ENCODE results near the gene PPP2R5E. TPM values are rescaled to one million over a fixed set of nuclear protein-coding genes. Genes with fewer than 3 reads are reported as not detected.

Gene PPP2R5E
- total RNA-seq, 1 donor from 2014 or later = 72.0 TPM

DNA sequence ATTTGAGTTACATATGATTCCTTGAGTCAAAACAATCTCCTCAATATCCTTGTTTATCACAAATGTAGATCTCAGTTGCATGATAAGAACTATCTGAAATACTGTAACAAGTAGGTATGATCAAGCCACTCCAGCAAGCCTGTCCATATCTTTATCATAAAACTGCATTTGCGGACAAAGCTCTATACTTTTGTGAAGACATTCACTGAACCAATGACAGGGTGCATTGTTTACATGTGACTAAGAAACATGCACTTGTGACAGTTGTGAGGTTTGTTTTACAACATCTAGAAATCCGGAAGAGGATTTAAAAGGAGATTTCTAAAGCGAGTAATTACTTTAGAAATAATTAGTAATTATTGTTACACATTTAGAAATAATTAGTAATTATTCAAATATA, 111.7 kb downstream of the PPP2R5E start:
- no peaks in the 10 kb centered on the region for H3K36me3 ChIP-seq
- H4K20me1 ChIP-seq (ENCODE audit: low read depth) = peaks cover 78% of the 10 kb centered on the region
- no peak for DNase-seq (ENCODE audit: low spot score)
- H3F3A ChIP-seq (ENCODE audit: low read depth) = peaks cover 7% of the 10 kb centered on the region
- no peak overlapping the region for H3K27ac ChIP-seq
- Mint-ChIP-seq H3K4me1 (peaks cover 12% of the 10 kb centered on the region), H3K27ac (no peak overlapping the region), H3K27me3 (ENCODE audit: insufficient read depth, low read depth) (no peaks in the 10 kb centered on the region), H3K9me3 (no peaks in the 10 kb centered on the region), H3K4me3 (no peak overlapping the region), H3K36me3 (peaks cover 4% of the 10 kb centered on the region)
- no peak overlapping the region for H3K4me2 ChIP-seq
- no peak overlapping the region for H3K9ac ChIP-seq
- no peaks in the 10 kb centered on the region for H3K27me3 ChIP-seq
- H3K9me3 ChIP-seq (ENCODE audit: low read depth) = no peaks in the 10 kb centered on the region
- H3K4me1 ChIP-seq = peaks cover 24% of the 10 kb centered on the region
- H3K79me2 ChIP-seq (ENCODE audit: low read depth) = peaks cover 96% of the 10 kb centered on the region
- H2AFZ ChIP-seq (replicated peaks) = no peak overlapping the region
- TF ChIP-seq EZH2phosphoT487 (IDR thresholded peaks at IDR 0.05) (no peak), EZH2 (IDR thresholded peaks at IDR 0.05) (no peak)
- TF ChIP-seq, protein P1, sequence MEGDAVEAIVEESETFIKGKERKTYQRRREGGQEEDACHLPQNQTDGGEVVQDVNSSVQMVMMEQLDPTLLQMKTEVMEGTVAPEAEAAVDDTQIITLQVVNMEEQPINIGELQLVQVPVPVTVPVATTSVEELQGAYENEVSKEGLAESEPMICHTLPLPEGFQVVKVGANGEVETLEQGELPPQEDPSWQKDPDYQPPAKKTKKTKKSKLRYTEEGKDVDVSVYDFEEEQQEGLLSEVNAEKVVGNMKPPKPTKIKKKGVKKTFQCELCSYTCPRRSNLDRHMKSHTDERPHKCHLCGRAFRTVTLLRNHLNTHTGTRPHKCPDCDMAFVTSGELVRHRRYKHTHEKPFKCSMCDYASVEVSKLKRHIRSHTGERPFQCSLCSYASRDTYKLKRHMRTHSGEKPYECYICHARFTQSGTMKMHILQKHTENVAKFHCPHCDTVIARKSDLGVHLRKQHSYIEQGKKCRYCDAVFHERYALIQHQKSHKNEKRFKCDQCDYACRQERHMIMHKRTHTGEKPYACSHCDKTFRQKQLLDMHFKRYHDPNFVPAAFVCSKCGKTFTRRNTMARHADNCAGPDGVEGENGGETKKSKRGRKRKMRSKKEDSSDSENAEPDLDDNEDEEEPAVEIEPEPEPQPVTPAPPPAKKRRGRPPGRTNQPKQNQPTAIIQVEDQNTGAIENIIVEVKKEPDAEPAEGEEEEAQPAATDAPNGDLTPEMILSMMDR (IDR thresholded peaks at IDR 0.05) = no peak
- no peak overlapping the region for H3K4me3 ChIP-seq

DNA sequence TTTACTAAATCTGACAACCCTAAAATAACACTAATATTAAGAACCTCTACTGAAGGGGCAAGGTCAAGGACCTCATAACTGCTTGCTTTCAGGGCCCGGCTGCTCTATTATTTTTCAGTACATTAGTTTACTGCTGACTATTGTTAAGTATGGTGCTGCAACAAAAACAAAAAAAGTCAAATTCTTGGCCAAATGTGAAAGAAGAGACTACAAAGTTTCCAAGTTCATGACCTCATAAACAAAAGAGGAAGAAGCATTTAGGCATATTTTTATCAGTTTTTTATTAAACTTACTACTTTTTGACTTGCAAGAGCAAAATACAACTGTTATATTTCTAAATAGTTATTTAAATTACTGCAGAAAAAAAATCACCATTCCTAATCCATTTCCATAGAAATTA, 114.7 kb downstream of the PPP2R5E start:
- Mint-ChIP-seq H3K9me3 (no peaks in the 10 kb centered on the region), H3K4me3 (no peak overlapping the region), H3K27ac (no peak overlapping the region), H3K36me3 (peaks cover 7% of the 10 kb centered on the region), H3K27me3 (ENCODE audit: insufficient read depth, low read depth) (no peaks in the 10 kb centered on the region), H3K4me1 (peaks cover 12% of the 10 kb centered on the region)
- H3K9me3 ChIP-seq (ENCODE audit: low read depth) = no peaks in the 10 kb centered on the region
- H3K4me1 ChIP-seq = peaks cover 15% of the 10 kb centered on the region
- no peak overlapping the region for H3K9ac ChIP-seq
- no peak overlapping the region for H3K4me2 ChIP-seq
- no peaks in the 10 kb centered on the region for H3K27me3 ChIP-seq
- H3K79me2 ChIP-seq (ENCODE audit: low read depth) = peaks cover 96% of the 10 kb centered on the region
- no peak for DNase-seq (ENCODE audit: low spot score)
- H3K36me3 ChIP-seq = no peaks in the 10 kb centered on the region
- no peak overlapping the region for H2AFZ ChIP-seq (replicated peaks)
- no peak overlapping the region for H3K4me3 ChIP-seq
- H4K20me1 ChIP-seq (ENCODE audit: low read depth) = peaks cover 51% of the 10 kb centered on the region
- H3K27ac ChIP-seq = no peak overlapping the region
- TF ChIP-seq EZH2phosphoT487 (IDR thresholded peaks at IDR 0.05) = no peak
- TF ChIP-seq, protein P1 (IDR thresholded peaks at IDR 0.05) = no peak
- no peak for TF ChIP-seq EZH2 (IDR thresholded peaks at IDR 0.05)
- peaks cover 1% of the 10 kb centered on the region for H3F3A ChIP-seq (ENCODE audit: low read depth)

DNA sequence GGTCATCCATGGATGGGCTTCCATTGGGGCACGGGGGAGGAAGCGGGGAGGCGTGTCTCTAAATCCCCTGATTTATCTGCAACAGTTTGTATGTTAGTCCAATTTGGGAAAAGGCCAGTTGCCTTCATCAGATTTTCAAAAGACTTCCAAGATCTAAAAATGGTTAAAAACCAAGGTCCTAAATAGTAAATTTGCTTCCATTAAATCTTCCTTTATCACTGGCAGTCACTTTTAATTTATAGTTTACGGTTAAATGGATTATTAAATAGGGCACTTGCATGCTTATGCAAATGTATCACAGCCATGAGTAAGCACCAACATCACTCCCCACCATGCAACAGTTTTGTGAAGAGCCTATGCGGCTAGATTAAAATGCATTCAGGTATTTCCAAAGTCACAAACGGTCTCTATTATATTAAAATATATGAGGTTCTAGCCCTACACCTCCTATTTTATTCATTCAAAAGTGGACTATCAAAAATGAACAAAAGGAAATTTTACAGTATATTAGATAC, 116.3 kb downstream of the PPP2R5E start:
- no peak overlapping the region for H3K27ac ChIP-seq
- H3K4me1 ChIP-seq = peaks cover under 1% of the 10 kb centered on the region
- DNase-seq (ENCODE audit: low spot score) = no peak
- H4K20me1 ChIP-seq (ENCODE audit: low read depth) = peaks cover 35% of the 10 kb centered on the region
- H3K4me2 ChIP-seq = no peak overlapping the region
- no peaks in the 10 kb centered on the region for H3F3A ChIP-seq (ENCODE audit: low read depth)
- no peak overlapping the region for H3K4me3 ChIP-seq
- H3K36me3 ChIP-seq = no peaks in the 10 kb centered on the region
- no peaks in the 10 kb centered on the region for H3K9me3 ChIP-seq (ENCODE audit: low read depth)
- no peak overlapping the region for H3K9ac ChIP-seq
- no peak for TF ChIP-seq EZH2phosphoT487 (IDR thresholded peaks at IDR 0.05)
- Mint-ChIP-seq H3K9me3 (no peaks in the 10 kb centered on the region), H3K4me3 (no peak overlapping the region), H3K27me3 (ENCODE audit: insufficient read depth, low read depth) (no peaks in the 10 kb centered on the region), H3K36me3 (peaks cover 6% of the 10 kb centered on the region), H3K27ac (no peak overlapping the region), H3K4me1 (peaks cover 3% of the 10 kb centered on the region)
- H3K79me2 ChIP-seq (ENCODE audit: low read depth) = peaks cover 88% of the 10 kb centered on the region
- no peaks in the 10 kb centered on the region for H3K27me3 ChIP-seq
- H2AFZ ChIP-seq (replicated peaks) = no peak overlapping the region

DNA sequence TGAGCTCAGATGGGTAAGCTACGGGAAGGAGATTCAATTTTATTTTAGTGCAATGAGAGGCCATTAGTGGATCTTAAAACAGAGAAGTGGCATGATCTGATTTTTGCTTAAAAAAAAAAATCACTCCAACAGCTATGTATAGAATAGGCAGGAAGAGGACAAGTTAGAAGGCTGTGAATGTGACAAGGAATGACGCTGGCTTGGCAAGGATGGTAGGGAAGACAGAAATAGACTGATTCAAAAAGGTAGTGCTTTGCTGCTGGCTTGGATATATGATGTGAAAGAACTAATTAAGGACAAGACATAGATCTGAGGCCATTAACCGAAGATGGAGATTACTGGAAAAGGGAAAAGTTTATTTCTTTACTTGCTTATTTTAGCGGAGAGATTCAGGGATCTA, 119.3 kb downstream of the PPP2R5E start:
- no peaks in the 10 kb centered on the region for H3F3A ChIP-seq (ENCODE audit: low read depth)
- H3K36me3 Mint-ChIP-seq = peaks cover 15% of the 10 kb centered on the region
- no peak overlapping the region for H3K27ac ChIP-seq
- DNase-seq (ENCODE audit: low spot score) = no peak
- H3K27me3 Mint-ChIP-seq (ENCODE audit: insufficient read depth, low read depth) = no peaks in the 10 kb centered on the region
- no peaks in the 10 kb centered on the region for H3K9me3 ChIP-seq (ENCODE audit: low read depth)
- H3K4me1 ChIP-seq = no peaks in the 10 kb centered on the region
- H3K36me3 ChIP-seq = peaks cover 5% of the 10 kb centered on the region
- no peaks in the 10 kb centered on the region for H3K27me3 ChIP-seq
- H3K27ac Mint-ChIP-seq = no peak overlapping the region
- no peaks in the 10 kb centered on the region for H3K9me3 Mint-ChIP-seq
- no peak overlapping the region for H3K4me3 Mint-ChIP-seq
- H3K79me2 ChIP-seq (ENCODE audit: low read depth) = peaks cover 59% of the 10 kb centered on the region
- H3K4me3 ChIP-seq = no peak overlapping the region
- H3K4me2 ChIP-seq = no peak overlapping the region
- peaks cover 3% of the 10 kb centered on the region for H3K4me1 Mint-ChIP-seq
- H3K9ac ChIP-seq = no peak overlapping the region
- peaks cover 26% of the 10 kb centered on the region for H4K20me1 ChIP-seq (ENCODE audit: low read depth)
- no peak for TF ChIP-seq EZH2phosphoT487 (IDR thresholded peaks at IDR 0.05)
- TF ChIP-seq EZH2 (IDR thresholded peaks at IDR 0.05) = no peak
- TF ChIP-seq, protein P1 (IDR thresholded peaks at IDR 0.05) = no peak
- no peak overlapping the region for H2AFZ ChIP-seq (replicated peaks)
